WTC11 (cell line): ENCODE measurements around the gene UNC13C. TPM values are rescaled to one million over a fixed set of nuclear protein-coding genes. Genes with fewer than 3 reads are reported as not detected.

Experiments used
- ATAC-seq: fragments of 200-7000 bp; cut with Tn5 transposase; 2 replicates; pipeline ENCODE4 v1.10.0; 2021; ENCODE audit warnings: mild to moderate bottlenecking, moderate library complexity
- CTCF ChIA-PET: fragments of 300-600 bp; sonication (Branson Sonifier 250); formaldehyde crosslinking; loops from one replicate; lab custom pipeline; 2021; ENCODE audit warnings: antibody characterized with exemption; lab: Charles Lee
- POLR2A ChIA-PET: fragments of 350-600 bp; sonication (Branson Sonifier 250); formaldehyde crosslinking; loops from one replicate; lab custom pipeline; 2021; ENCODE audit warnings: antibody characterized with exemption; lab: Charles Lee
- DNase-seq: peaks from one replicate; pipeline ENCODE4 v3.0.0; 2021; ENCODE audit warnings: low spot score
- H3K27ac Mint-ChIP-seq: 2 replicates; pipeline ENCODE4 v1.8.0; 2021; ENCODE audit warnings: mixed read lengths
- H3K27me3 Mint-ChIP-seq: 2 replicates; pipeline ENCODE4 v1.8.0; 2021; ENCODE audit warnings: low read depth, mild to moderate bottlenecking, moderate library complexity, mixed read lengths
- H3K36me3 Mint-ChIP-seq: 2 replicates; pipeline ENCODE4 v1.8.0; 2021; ENCODE audit warnings: mixed read lengths
- H3K4me1 Mint-ChIP-seq: 2 replicates; pipeline ENCODE4 v1.8.0; 2022; ENCODE audit warnings: mixed read lengths
- H3K4me3 Mint-ChIP-seq: 2 replicates; pipeline ENCODE4 v1.8.0; 2021; ENCODE audit warnings: mild to moderate bottlenecking, moderate library complexity, mixed read lengths
- H3K9me3 Mint-ChIP-seq: 2 replicates; pipeline ENCODE4 v1.8.0; 2021; ENCODE audit warnings: mixed read lengths
- ELF4 ChIP-seq: sonication (generic); formaldehyde crosslinking; IDR thresholded peaks from 2 replicates; pipeline ENCODE4 v1.8.1; 2022; ENCODE audit warnings: low read depth, mild to moderate bottlenecking, moderate library complexity, missing genetic modification reagents
- FOXP1 ChIP-seq: sonication (generic); formaldehyde crosslinking; IDR thresholded peaks from 2 replicates; pipeline ENCODE4 v1.8.0; 2022; ENCODE audit warnings: missing genetic modification reagents, mild to moderate bottlenecking, moderate library complexity, borderline replicate concordance
- GTF2I ChIP-seq: fragments of 250-450 bp; sonication (Bioruptor Pico); conservative IDR thresholded peaks from 2 replicates; pipeline ENCODE4 v1.4.0; 2021; ENCODE audit warnings: mild to moderate bottlenecking
- MYBL2 ChIP-seq: sonication (generic); formaldehyde crosslinking; IDR thresholded peaks from 2 replicates; pipeline ENCODE4 v1.8.1; 2023; ENCODE audit warnings: mild to moderate bottlenecking, moderate library complexity, missing genetic modification reagents
- NR3C1 ChIP-seq: sonication (generic); formaldehyde crosslinking; conservative IDR thresholded peaks from 2 replicates; pipeline ENCODE4 v1.8.1; 2023; ENCODE audit warnings: low read depth, mild to moderate bottlenecking, missing genetic modification reagents
- TCF7 ChIP-seq: sonication (generic); formaldehyde crosslinking; IDR thresholded peaks from 2 replicates; pipeline ENCODE4 v1.8.0; 2022; ENCODE audit warnings: mild to moderate bottlenecking, low read depth, missing genetic modification reagents, moderate library complexity
- ZNF121 ChIP-seq: sonication (generic); formaldehyde crosslinking; IDR thresholded peaks from 2 replicates; pipeline ENCODE4 v1.8.0; 2023; ENCODE audit warnings: missing genetic modification reagents
- total RNA-seq: library from RNA; stranded (reverse); gene quantifications from 3 replicates; pipeline ENCODE4 v1.2.3, GENCODE V29; 2021
- TF ChIP-seq, protein P1 (sequence below): fragments of 250-450 bp; sonication (Bioruptor Pico); conservative IDR thresholded peaks from 2 replicates; pipeline ENCODE4 v1.9.0; 2021; ENCODE audit warnings: mild to moderate bottlenecking
- TF ChIP-seq, protein P2 (sequence below): sonication (generic); formaldehyde crosslinking; conservative IDR thresholded peaks from 2 replicates; pipeline ENCODE4 v1.8.1; 2023; ENCODE audit warnings: mild to moderate bottlenecking, low read depth, missing genetic modification reagents, moderate library complexity
- TF ChIP-seq, protein P3 (sequence below): sonication (generic); formaldehyde crosslinking; IDR thresholded peaks from 2 replicates; pipeline ENCODE4 v1.8.1; 2022; ENCODE audit warnings: missing genetic modification reagents, borderline replicate concordance
- TF ChIP-seq, protein P4 (sequence below): fragments of 250-450 bp; sonication (Bioruptor Pico); IDR thresholded peaks from 2 replicates; pipeline ENCODE4 v1.9.0; 2021; ENCODE audit warnings: moderate library complexity, mild to moderate bottlenecking, inconsistent platforms, borderline replicate concordance
- TF ChIP-seq, protein P5 (sequence below): sonication (generic); formaldehyde crosslinking; IDR thresholded peaks from 2 replicates; pipeline ENCODE4 v1.8.1; 2023; ENCODE audit warnings: mild to moderate bottlenecking, missing genetic modification reagents
- TF ChIP-seq, protein P6 (sequence below): sonication (generic); formaldehyde crosslinking; IDR thresholded peaks from 2 replicates; pipeline ENCODE4 v1.8.0; 2022; ENCODE audit warnings: mild to moderate bottlenecking, missing genetic modification reagents
- TF ChIP-seq, protein P7 (sequence below): fragments of 250-450 bp; sonication (Bioruptor Pico); IDR thresholded peaks from 2 replicates; pipeline ENCODE4 v1.8.0; 2021; ENCODE audit warnings: mild to moderate bottlenecking
- TF ChIP-seq, protein P8 (sequence below): fragments of 250-450 bp; sonication (Bioruptor Pico); IDR thresholded peaks from 2 replicates; pipeline ENCODE4 v1.9.0; 2021; ENCODE audit warnings: mild to moderate bottlenecking, borderline replicate concordance

UNC13C gene
- total RNA-seq, 1 experiment from 2014 or later: 0.07 TPM

DNA sequence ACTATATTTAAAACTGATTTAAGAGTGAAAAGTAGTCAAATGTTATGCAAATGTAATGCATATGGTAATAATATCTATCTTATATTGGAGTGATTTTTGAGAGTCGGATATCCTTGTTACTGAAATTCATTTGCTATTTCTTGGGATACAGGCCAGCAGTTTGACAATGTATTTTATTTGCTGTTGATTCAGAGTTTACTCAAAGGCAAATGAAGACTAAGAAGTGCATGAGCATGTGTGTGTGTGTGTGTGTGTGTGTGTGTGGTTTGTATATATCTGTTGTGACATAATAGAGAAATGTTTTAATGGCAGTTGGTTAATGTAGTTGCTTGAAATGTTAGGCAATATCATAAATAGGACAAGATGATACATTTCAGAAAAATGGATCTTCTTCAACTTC is 39.0 kb downstream of the UNC13C start:
- Mint-ChIP-seq H3K27ac (no peak overlapping the region), H3K36me3 (no peaks in the 10 kb centered on the region)
- TF ChIP-seq, protein P1, sequence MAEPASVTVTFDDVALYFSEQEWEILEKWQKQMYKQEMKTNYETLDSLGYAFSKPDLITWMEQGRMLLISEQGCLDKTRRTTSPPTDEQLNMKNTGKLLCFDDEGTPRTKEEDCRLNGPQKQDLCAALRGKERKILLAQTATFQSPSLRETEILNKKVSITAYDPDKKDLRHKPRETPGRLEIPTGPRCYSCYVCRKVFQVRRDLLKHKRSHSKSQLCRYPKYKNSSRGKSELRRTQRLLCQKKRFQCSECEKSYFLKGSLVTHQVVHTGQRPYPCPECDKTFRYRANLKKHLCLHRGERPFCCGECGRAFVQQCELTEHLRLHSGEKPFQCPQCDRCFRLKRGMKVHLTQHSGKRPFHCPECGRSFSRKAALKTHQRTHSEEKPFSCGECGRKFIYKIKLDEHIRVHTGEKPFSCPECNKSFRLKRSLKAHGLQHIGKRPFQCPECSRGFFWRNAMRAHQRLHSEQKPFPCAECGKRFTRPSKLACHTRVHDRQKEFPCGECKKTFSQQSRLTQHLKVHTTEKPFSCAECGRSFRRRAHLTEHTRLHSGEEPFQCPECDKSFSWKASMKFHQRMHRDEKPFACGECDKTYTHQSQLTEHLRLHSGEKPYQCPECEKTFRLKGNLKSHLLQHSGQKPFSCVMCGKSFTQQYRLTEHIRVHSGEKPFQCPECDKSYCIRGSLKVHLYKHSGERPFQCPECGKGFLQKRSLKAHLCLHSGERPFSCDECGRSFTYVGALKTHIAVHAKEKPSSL: no peak
- TF ChIP-seq ZNF121 (CRISPR knock-in tag) (no peak), GTF2I (CRISPR knock-in tag) (no peak), NR3C1 (CRISPR knock-in tag) (no peak), FOXP1 (no peak), MYBL2 (no peak), ELF4 (CRISPR knock-in tag) (no peak), TCF7 (CRISPR knock-in tag) (no peak)
- TF ChIP-seq, protein P2, sequence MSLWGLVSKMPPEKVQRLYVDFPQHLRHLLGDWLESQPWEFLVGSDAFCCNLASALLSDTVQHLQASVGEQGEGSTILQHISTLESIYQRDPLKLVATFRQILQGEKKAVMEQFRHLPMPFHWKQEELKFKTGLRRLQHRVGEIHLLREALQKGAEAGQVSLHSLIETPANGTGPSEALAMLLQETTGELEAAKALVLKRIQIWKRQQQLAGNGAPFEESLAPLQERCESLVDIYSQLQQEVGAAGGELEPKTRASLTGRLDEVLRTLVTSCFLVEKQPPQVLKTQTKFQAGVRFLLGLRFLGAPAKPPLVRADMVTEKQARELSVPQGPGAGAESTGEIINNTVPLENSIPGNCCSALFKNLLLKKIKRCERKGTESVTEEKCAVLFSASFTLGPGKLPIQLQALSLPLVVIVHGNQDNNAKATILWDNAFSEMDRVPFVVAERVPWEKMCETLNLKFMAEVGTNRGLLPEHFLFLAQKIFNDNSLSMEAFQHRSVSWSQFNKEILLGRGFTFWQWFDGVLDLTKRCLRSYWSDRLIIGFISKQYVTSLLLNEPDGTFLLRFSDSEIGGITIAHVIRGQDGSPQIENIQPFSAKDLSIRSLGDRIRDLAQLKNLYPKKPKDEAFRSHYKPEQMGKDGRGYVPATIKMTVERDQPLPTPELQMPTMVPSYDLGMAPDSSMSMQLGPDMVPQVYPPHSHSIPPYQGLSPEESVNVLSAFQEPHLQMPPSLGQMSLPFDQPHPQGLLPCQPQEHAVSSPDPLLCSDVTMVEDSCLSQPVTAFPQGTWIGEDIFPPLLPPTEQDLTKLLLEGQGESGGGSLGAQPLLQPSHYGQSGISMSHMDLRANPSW (CRISPR knock-in tag): no peak
- TF ChIP-seq, protein P3, sequence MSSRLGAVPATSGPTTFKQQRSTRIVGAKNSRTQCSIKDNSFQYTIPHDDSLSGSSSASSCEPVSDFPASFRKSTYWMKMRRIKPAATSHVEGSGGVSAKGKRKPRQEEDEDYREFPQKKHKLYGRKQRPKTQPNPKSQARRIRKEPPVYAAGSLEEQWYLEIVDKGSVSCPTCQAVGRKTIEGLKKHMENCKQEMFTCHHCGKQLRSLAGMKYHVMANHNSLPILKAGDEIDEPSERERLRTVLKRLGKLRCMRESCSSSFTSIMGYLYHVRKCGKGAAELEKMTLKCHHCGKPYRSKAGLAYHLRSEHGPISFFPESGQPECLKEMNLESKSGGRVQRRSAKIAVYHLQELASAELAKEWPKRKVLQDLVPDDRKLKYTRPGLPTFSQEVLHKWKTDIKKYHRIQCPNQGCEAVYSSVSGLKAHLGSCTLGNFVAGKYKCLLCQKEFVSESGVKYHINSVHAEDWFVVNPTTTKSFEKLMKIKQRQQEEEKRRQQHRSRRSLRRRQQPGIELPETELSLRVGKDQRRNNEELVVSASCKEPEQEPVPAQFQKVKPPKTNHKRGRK (CRISPR knock-in tag): no peak
- TF ChIP-seq, protein P4, sequence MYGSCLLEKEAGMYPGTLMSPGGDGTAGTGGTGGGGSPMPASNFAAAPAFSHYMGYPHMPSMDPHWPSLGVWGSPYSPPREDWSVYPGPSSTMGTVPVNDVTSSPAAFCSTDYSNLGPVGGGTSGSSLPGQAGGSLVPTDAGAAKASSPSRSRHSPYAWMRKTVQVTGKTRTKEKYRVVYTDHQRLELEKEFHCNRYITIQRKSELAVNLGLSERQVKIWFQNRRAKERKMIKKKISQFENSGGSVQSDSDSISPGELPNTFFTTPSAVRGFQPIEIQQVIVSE (CRISPR knock-in tag): no peak
- TF ChIP-seq, protein P5, sequence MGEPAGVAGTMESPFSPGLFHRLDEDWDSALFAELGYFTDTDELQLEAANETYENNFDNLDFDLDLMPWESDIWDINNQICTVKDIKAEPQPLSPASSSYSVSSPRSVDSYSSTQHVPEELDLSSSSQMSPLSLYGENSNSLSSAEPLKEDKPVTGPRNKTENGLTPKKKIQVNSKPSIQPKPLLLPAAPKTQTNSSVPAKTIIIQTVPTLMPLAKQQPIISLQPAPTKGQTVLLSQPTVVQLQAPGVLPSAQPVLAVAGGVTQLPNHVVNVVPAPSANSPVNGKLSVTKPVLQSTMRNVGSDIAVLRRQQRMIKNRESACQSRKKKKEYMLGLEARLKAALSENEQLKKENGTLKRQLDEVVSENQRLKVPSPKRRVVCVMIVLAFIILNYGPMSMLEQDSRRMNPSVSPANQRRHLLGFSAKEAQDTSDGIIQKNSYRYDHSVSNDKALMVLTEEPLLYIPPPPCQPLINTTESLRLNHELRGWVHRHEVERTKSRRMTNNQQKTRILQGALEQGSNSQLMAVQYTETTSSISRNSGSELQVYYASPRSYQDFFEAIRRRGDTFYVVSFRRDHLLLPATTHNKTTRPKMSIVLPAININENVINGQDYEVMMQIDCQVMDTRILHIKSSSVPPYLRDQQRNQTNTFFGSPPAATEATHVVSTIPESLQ (CRISPR knock-in tag): no peak
- TF ChIP-seq, protein P6, sequence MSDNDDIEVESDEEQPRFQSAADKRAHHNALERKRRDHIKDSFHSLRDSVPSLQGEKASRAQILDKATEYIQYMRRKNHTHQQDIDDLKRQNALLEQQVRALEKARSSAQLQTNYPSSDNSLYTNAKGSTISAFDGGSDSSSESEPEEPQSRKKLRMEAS: no peak
- TF ChIP-seq, protein P7, sequence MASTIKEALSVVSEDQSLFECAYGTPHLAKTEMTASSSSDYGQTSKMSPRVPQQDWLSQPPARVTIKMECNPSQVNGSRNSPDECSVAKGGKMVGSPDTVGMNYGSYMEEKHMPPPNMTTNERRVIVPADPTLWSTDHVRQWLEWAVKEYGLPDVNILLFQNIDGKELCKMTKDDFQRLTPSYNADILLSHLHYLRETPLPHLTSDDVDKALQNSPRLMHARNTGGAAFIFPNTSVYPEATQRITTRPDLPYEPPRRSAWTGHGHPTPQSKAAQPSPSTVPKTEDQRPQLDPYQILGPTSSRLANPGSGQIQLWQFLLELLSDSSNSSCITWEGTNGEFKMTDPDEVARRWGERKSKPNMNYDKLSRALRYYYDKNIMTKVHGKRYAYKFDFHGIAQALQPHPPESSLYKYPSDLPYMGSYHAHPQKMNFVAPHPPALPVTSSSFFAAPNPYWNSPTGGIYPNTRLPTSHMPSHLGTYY (CRISPR knock-in tag): no peak
- TF ChIP-seq, all 79 proteins: peak for 0
- DNase-seq: no peak
- no peak for ATAC-seq
- H3K9me3 Mint-ChIP-seq: peaks cover 22% of the 10 kb centered on the region
- no peak overlapping the region for H3K4me3 Mint-ChIP-seq
- CTCF ChIA-PET: no interaction called here
- POLR2A ChIA-PET: no interaction called here
- H3K27me3 Mint-ChIP-seq: no peaks in the 10 kb centered on the region
- H3K4me1 Mint-ChIP-seq: peaks cover 7% of the 10 kb centered on the region

DNA sequence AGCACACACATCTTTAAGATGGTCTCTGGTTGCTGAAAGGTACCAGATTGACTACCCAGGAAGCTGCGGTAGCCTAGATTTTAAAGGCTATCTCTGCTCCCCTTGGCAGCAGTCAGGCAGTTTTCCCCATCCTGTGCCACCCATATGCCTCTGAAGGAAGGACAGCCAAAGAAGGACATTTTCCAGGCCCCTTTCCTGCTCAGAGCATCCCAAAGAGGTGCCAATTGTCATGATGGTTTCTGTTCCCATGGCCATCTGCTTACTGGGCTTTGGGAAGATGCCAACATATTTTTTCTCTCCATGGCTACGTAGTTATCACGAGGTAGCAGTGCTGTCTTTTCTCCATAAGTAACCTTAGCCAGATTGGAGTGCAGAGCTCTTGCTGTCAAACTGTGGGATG is 39.7 kb downstream of the UNC13C start:
- no peaks in the 10 kb centered on the region for H3K36me3 Mint-ChIP-seq
- ChIA-PET CTCF (no interaction called here), POLR2A (no interaction called here)
- ATAC-seq (no peak), DNase-seq (no peak)
- H3K4me3 Mint-ChIP-seq: no peak overlapping the region
- H3K9me3 Mint-ChIP-seq: peaks cover 28% of the 10 kb centered on the region
- peaks cover under 1% of the 10 kb centered on the region; the same call in 1 of the 2 replicates for H3K4me1 Mint-ChIP-seq
- no peak overlapping the region for H3K27ac Mint-ChIP-seq
- no peaks in the 10 kb centered on the region for H3K27me3 Mint-ChIP-seq
- TF ChIP-seq, protein P1: no peak
- TF ChIP-seq, protein P8, sequence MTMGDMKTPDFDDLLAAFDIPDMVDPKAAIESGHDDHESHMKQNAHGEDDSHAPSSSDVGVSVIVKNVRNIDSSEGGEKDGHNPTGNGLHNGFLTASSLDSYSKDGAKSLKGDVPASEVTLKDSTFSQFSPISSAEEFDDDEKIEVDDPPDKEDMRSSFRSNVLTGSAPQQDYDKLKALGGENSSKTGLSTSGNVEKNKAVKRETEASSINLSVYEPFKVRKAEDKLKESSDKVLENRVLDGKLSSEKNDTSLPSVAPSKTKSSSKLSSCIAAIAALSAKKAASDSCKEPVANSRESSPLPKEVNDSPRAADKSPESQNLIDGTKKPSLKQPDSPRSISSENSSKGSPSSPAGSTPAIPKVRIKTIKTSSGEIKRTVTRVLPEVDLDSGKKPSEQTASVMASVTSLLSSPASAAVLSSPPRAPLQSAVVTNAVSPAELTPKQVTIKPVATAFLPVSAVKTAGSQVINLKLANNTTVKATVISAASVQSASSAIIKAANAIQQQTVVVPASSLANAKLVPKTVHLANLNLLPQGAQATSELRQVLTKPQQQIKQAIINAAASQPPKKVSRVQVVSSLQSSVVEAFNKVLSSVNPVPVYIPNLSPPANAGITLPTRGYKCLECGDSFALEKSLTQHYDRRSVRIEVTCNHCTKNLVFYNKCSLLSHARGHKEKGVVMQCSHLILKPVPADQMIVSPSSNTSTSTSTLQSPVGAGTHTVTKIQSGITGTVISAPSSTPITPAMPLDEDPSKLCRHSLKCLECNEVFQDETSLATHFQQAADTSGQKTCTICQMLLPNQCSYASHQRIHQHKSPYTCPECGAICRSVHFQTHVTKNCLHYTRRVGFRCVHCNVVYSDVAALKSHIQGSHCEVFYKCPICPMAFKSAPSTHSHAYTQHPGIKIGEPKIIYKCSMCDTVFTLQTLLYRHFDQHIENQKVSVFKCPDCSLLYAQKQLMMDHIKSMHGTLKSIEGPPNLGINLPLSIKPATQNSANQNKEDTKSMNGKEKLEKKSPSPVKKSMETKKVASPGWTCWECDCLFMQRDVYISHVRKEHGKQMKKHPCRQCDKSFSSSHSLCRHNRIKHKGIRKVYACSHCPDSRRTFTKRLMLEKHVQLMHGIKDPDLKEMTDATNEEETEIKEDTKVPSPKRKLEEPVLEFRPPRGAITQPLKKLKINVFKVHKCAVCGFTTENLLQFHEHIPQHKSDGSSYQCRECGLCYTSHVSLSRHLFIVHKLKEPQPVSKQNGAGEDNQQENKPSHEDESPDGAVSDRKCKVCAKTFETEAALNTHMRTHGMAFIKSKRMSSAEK (CRISPR knock-in tag): no peak
